ENCODE results near the gene EML1.

DNA sequence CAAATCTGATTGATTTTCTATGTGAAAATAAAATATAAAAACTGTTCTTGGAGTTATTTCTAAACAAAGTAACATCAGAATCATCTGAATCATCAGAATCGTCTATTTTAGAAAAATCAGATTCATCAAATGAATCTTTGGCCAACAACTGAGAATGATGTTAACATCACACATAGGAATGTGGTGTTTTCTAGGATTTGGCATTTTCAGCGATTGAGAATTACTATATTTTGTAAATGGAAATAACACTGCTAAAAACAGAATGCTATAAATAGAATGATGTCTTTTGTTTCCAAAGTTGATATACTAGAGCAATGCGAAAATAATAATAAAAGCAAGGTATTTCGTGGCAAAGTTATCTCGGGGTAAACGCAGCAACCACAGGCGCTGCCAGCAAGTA, 198.1 kb downstream of the EML1 start:
- no peak for TF ChIP-seq CTCF (IDR thresholded peaks at IDR 0.05; ENCODE audit: poor library complexity, severe bottlenecking)
- TF ChIP-seq TAF1 (IDR thresholded peaks at IDR 0.05; ENCODE audit: low read depth) = no peak
- TF ChIP-seq, protein P1, sequence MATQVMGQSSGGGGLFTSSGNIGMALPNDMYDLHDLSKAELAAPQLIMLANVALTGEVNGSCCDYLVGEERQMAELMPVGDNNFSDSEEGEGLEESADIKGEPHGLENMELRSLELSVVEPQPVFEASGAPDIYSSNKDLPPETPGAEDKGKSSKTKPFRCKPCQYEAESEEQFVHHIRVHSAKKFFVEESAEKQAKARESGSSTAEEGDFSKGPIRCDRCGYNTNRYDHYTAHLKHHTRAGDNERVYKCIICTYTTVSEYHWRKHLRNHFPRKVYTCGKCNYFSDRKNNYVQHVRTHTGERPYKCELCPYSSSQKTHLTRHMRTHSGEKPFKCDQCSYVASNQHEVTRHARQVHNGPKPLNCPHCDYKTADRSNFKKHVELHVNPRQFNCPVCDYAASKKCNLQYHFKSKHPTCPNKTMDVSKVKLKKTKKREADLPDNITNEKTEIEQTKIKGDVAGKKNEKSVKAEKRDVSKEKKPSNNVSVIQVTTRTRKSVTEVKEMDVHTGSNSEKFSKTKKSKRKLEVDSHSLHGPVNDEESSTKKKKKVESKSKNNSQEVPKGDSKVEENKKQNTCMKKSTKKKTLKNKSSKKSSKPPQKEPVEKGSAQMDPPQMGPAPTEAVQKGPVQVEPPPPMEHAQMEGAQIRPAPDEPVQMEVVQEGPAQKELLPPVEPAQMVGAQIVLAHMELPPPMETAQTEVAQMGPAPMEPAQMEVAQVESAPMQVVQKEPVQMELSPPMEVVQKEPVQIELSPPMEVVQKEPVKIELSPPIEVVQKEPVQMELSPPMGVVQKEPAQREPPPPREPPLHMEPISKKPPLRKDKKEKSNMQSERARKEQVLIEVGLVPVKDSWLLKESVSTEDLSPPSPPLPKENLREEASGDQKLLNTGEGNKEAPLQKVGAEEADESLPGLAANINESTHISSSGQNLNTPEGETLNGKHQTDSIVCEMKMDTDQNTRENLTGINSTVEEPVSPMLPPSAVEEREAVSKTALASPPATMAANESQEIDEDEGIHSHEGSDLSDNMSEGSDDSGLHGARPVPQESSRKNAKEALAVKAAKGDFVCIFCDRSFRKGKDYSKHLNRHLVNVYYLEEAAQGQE (IDR thresholded peaks at IDR 0.05; ENCODE audit: borderline replicate concordance) = no peak
- TF ChIP-seq POLR2AphosphoS5 (IDR thresholded peaks at IDR 0.05) = no peak
- TF ChIP-seq EP300 (conservative IDR thresholded peaks at IDR 0.05; ENCODE audit: poor library complexity, severe bottlenecking) = no peak
- TF ChIP-seq EZH2 (IDR thresholded peaks at IDR 0.05; ENCODE audit: borderline replicate concordance, insufficient read depth, low read length, poor library complexity, severe bottlenecking) = no peak
- TF ChIP-seq RAD21 (conservative IDR thresholded peaks at IDR 0.05) = no peak

Measured in neural cell (in vitro differentiated cells).